H7 (cell line): Measurements from ENCODE around the gene EN1. TPM values are rescaled to one million over a fixed set of nuclear protein-coding genes. Genes with fewer than 3 reads are reported as not detected.
A peak's percentile ranks its signal among the peaks of the same experiment; 100 is the strongest.

ENCODE experiments used
- DNase-seq: peaks from one replicate; pipeline ENCODE4 v3.0.0; 2012
- H3K27me3 ChIP-seq: 2 replicates; pipeline ENCODE4 v1.6.0; 2011; ENCODE audit warnings: mild to moderate bottlenecking, low read length; ENCODE audit not compliant: control insufficient read depth, insufficient read depth
- H3K36me3 ChIP-seq: replicated peaks from 2 replicates; pipeline ENCODE4 v1.5.1; 2011; ENCODE audit warnings: low read length; ENCODE audit not compliant: control insufficient read depth, insufficient read depth
- H3K4me3 ChIP-seq: 2 replicates; pipeline ENCODE4 v1.5.1; 2011; ENCODE audit warnings: low read depth, mild to moderate bottlenecking, control low read depth, low read length, moderate library complexity; ENCODE audit not compliant: insufficient read depth
- total RNA-seq: library from RNA; depleted of rRNA; stranded (reverse); fragments of >200 nt; shearing (Covaris generic); gene quantifications from 2 replicates; pipeline ENCODE4 v1.2.3, GENCODE V29; 2014

Gene EN1
- total RNA-seq, 1 experiment from 2014 or later, result not detected

GRCh38 chr2:118830881-118831280, 16.6 kb downstream of the EN1 start:
- H3K4me3 ChIP-seq, result no peak overlapping the region
- no peaks in the 10 kb centered on the region for H3K36me3 ChIP-seq
- no peak for DNase-seq
- H3K27me3 ChIP-seq, result peaks cover 52% of the 10 kb centered on the region

GRCh38 chr2:118830118-118830517, 17.3 kb downstream of the EN1 start:
- Histone ChIP-seq H3K27me3 (peaks cover 44% of the 10 kb centered on the region), H3K36me3 (no peaks in the 10 kb centered on the region), H3K4me3 (no peak overlapping the region)
- DNase-seq, result no peak

- no peak overlapping the region for H3K4me3 ChIP-seq
- no peak for DNase-seq
- peaks cover 4% of the 10 kb centered on the region for H3K27me3 ChIP-seq
- H3K36me3 ChIP-seq, result no peaks in the 10 kb centered on the region
Measured at GRCh38 chr2:118826093-118826492, 21.4 kb downstream of the EN1 start.

GRCh38 chr2:118823633-118824032, 23.8 kb downstream of the EN1 start:
- no peaks in the 10 kb centered on the region for H3K36me3 ChIP-seq
- H3K27me3 ChIP-seq, result no peaks in the 10 kb centered on the region
- no peak for DNase-seq

GRCh38 chr2:118822572-118822971, 24.9 kb downstream of the EN1 start:
- DNase-seq, result no peak
- Histone ChIP-seq H3K4me3 (no peak overlapping the region), H3K27me3 (peaks cover 2% of the 10 kb centered on the region; the same call in 1 of the 2 replicates)

More at GRCh38 chr2:118823633-118824032, 23.8 kb downstream of the EN1 start:
- H3K4me3 ChIP-seq, result no peak overlapping the region

GRCh38 chr2:118822015-118822414, 25.4 kb downstream of the EN1 start:
- no peak for DNase-seq
- Histone ChIP-seq H3K4me3 (no peak overlapping the region), H3K36me3 (no peaks in the 10 kb centered on the region), H3K27me3 (peaks cover 2% of the 10 kb centered on the region; the same call in 1 of the 2 replicates)

More at GRCh38 chr2:118822572-118822971, 24.9 kb downstream of the EN1 start:
- H3K36me3 ChIP-seq, result no peaks in the 10 kb centered on the region

- no peak for DNase-seq
- Histone ChIP-seq H3K27me3 (peaks cover 2% of the 10 kb centered on the region; the same call in 1 of the 2 replicates), H3K4me3 (no peak overlapping the region), H3K36me3 (no peaks in the 10 kb centered on the region)
Measured at GRCh38 chr2:118817469-118817868, 30.0 kb downstream of the EN1 start.

- no peaks in the 10 kb centered on the region for H3K36me3 ChIP-seq
- DNase-seq, result no peak
- peaks cover 2% of the 10 kb centered on the region; the same call in 1 of the 2 replicates for H3K27me3 ChIP-seq
- no peak overlapping the region for H3K4me3 ChIP-seq
Measured at GRCh38 chr2:118816669-118817068, 30.8 kb downstream of the EN1 start.

- Histone ChIP-seq H3K4me3 (no peak overlapping the region), H3K36me3 (no peaks in the 10 kb centered on the region), H3K27me3 (peaks cover 2% of the 10 kb centered on the region; the same call in 1 of the 2 replicates)
- no peak for DNase-seq
Measured at GRCh38 chr2:118815731-118816130, 31.7 kb downstream of the EN1 start.

GRCh38 chr2:118815314-118815713, 32.1 kb downstream of the EN1 start:
- no peak overlapping the region for H3K4me3 ChIP-seq
- peaks cover 2% of the 10 kb centered on the region; the same call in 1 of the 2 replicates for H3K27me3 ChIP-seq
- DNase-seq, result no peak
- no peaks in the 10 kb centered on the region for H3K36me3 ChIP-seq

GRCh38 chr2:118814368-118814767, 33.1 kb downstream of the EN1 start:
- peaks cover 2% of the 10 kb centered on the region; the same call in 1 of the 2 replicates for H3K27me3 ChIP-seq

GRCh38 chr2:118813601-118814339, 33.7 kb downstream of the EN1 start:
- Histone ChIP-seq H3K36me3 (no peaks in the 10 kb centered on the region), H3K27me3 (peaks cover 2% of the 10 kb centered on the region; the same call in 1 of the 2 replicates)
- peak; percentile 46 for DNase-seq

More at GRCh38 chr2:118814368-118814767, 33.1 kb downstream of the EN1 start:
- H3K36me3 ChIP-seq, result no peaks in the 10 kb centered on the region
- no peak overlapping the region for H3K4me3 ChIP-seq
- peak; percentile 64 for DNase-seq

GRCh38 chr2:118813111-118813510, 34.3 kb downstream of the EN1 start:
- no peak overlapping the region for H3K4me3 ChIP-seq
- peaks cover 2% of the 10 kb centered on the region; the same call in 1 of the 2 replicates for H3K27me3 ChIP-seq
- no peak for DNase-seq
- no peaks in the 10 kb centered on the region for H3K36me3 ChIP-seq

More at GRCh38 chr2:118813601-118814339, 33.7 kb downstream of the EN1 start:
- H3K4me3 ChIP-seq, result no peak overlapping the region

- Histone ChIP-seq H3K36me3 (no peaks in the 10 kb centered on the region), H3K4me3 (no peak overlapping the region), H3K27me3 (no peaks in the 10 kb centered on the region; the same call in 1 of the 2 replicates)
- DNase-seq, result peak; percentile 62
Measured at GRCh38 chr2:118812552-118812951, 34.9 kb downstream of the EN1 start.

GRCh38 chr2:118811514-118812115, 35.8 kb downstream of the EN1 start:
- no peak for DNase-seq
- H3K4me3 ChIP-seq, result no peak overlapping the region
- H3K36me3 ChIP-seq, result no peaks in the 10 kb centered on the region
- no peaks in the 10 kb centered on the region; the same call in 1 of the 2 replicates for H3K27me3 ChIP-seq
